Hepatocyte (in vitro differentiated cells): ENCODE measurements around the gene PAF1. TPM values are rescaled to one million over a fixed set of nuclear protein-coding genes. Genes with fewer than 3 reads are reported as not detected.

Source experiments
- DNase-seq: peaks from one replicate; pipeline ENCODE4 v3.0.0-alpha.2; 2016; ENCODE audit warnings: low spot score
- H2AFZ ChIP-seq: fragments of 200-600 bp; sonication (generic); 2 replicates; pipeline ENCODE4 v1.6.0; 2016; ENCODE audit warnings: antibody characterized with exemption, mild to moderate bottlenecking
- H3K27ac ChIP-seq: fragments of 200-600 bp; sonication (generic); 2 replicates; pipeline ENCODE4 v1.5.1; 2016; ENCODE audit warnings: mild to moderate bottlenecking
- H3K27me3 ChIP-seq: fragments of 200-600 bp; sonication (generic); 2 replicates; pipeline ENCODE4 v1.6.1; 2016
- H3K36me3 ChIP-seq: fragments of 200-600 bp; sonication (generic); replicated peaks from 2 replicates; pipeline ENCODE4 v1.5.1; 2016; ENCODE audit warnings: low read depth; ENCODE audit not compliant: insufficient read depth
- H3K4me1 ChIP-seq: fragments of 200-600 bp; sonication (generic); 2 replicates; pipeline ENCODE4 v1.5.1; 2016; ENCODE audit warnings: mild to moderate bottlenecking, moderate library complexity; ENCODE audit not compliant: insufficient read depth
- H3K4me2 ChIP-seq: fragments of 200-600 bp; sonication (generic); 2 replicates; pipeline ENCODE4 v1.6.0; 2016
- H3K4me3 ChIP-seq: fragments of 200-600 bp; sonication (generic); 2 replicates; pipeline ENCODE4 v1.5.1; 2016; ENCODE audit warnings: mild to moderate bottlenecking
- H3K79me2 ChIP-seq: fragments of 200-600 bp; sonication (generic); 2 replicates; pipeline ENCODE4 v1.6.0; 2017; ENCODE audit warnings: mild to moderate bottlenecking
- H3K9me2 ChIP-seq: fragments of 200-600 bp; sonication (generic); replicated peaks from 2 replicates; pipeline ENCODE4 v1.6.0; 2017; ENCODE audit warnings: mild to moderate bottlenecking; ENCODE audit not compliant: insufficient read depth
- H3K9me3 ChIP-seq: fragments of 200-600 bp; sonication (generic); 2 replicates; pipeline ENCODE4 v1.5.1; 2016; ENCODE audit warnings: low read depth, mild to moderate bottlenecking
- H4K20me1 ChIP-seq: fragments of 200-600 bp; sonication (generic); 2 replicates; pipeline ENCODE4 v1.6.0; 2016; ENCODE audit warnings: mild to moderate bottlenecking; ENCODE audit not compliant: insufficient read depth, poor library complexity, severe bottlenecking
- CTCF ChIP-seq: fragments of 200-600 bp; sonication (generic); IDR thresholded peaks from 2 replicates; pipeline ENCODE4 v1.5.1; 2016; ENCODE audit warnings: antibody characterized with exemption, mild to moderate bottlenecking; ENCODE audit not compliant: poor library complexity
- EZH2 ChIP-seq: fragments of 200-600 bp; sonication (generic); IDR thresholded peaks from 2 replicates; pipeline ENCODE4 v1.6.1; 2016; ENCODE audit warnings: antibody characterized with exemption, mild to moderate bottlenecking, borderline replicate concordance
- EZH2phosphoT487 ChIP-seq: fragments of 200-600 bp; sonication (generic); IDR thresholded peaks from one replicate; pipeline ENCODE4 v1.6.1; 2018; ENCODE audit warnings: antibody characterized with exemption, mild to moderate bottlenecking, low read depth, moderate library complexity; ENCODE audit not compliant: unreplicated experiment, severe bottlenecking
- WGBS: methylation state at CpG from one replicate; pipeline ENCODE4 v1.1.6; 2016; ENCODE audit warnings: low lambda C conversion rate; ENCODE audit errors: missing lambda C conversion rate; 5-methylcytosine and 5-hydroxymethylcytosine counted together
- polyA plus RNA-seq: library from polyadenylated mRNA; unstranded; fragments of >200 nt; fragmentation: Nextera tagmentation; extraction: Ambion mirVana; gene quantifications from 2 replicates; pipeline ENCODE4 v1.2.1, GENCODE V29; 2016
- total RNA-seq: library from RNA; depleted of rRNA; stranded (reverse); fragments of >200 nt; gene quantifications from 2 replicates; pipeline ENCODE4 v1.2.3, GENCODE V29; 2014

Gene PAF1
- total and polyA plus RNA-seq, 2 experiments from 2014 or later: 30.4 to 54.4 TPM

GRCh38 chr19:39360599-39360998, 30.3 kb downstream of the PAF1 start:
- no peak overlapping the region for H3K27ac ChIP-seq
- DNase-seq: no peak
- H3K9me3 ChIP-seq: no peaks in the 10 kb centered on the region
- H3K27me3 ChIP-seq: no peaks in the 10 kb centered on the region
- peaks cover 6% of the 10 kb centered on the region for H3K79me2 ChIP-seq
- no peak overlapping the region for H2AFZ ChIP-seq
- 100% methylated on average over 1 of the region's 1 CpG for WGBS
- TF ChIP-seq EZH2: no peak
- no peak for TF ChIP-seq EZH2phosphoT487
- no peaks in the 10 kb centered on the region for H4K20me1 ChIP-seq
- H3K4me3 ChIP-seq: no peak overlapping the region
- H3K4me2 ChIP-seq: no peak overlapping the region
- peaks cover 3% of the 10 kb centered on the region for H3K36me3 ChIP-seq
- H3K4me1 ChIP-seq: peaks cover 4% of the 10 kb centered on the region
- H3K9me2 ChIP-seq: no peaks in the 10 kb centered on the region

GRCh38 chr19:39359026-39359425, 31.9 kb downstream of the PAF1 start:
- Histone ChIP-seq H3K79me2 (peaks cover 3% of the 10 kb centered on the region), H3K27ac (no peak overlapping the region), H3K4me1 (peaks cover 4% of the 10 kb centered on the region), H4K20me1 (no peaks in the 10 kb centered on the region), H3K27me3 (no peaks in the 10 kb centered on the region), H3K9me2 (no peaks in the 10 kb centered on the region), H2AFZ (no peak overlapping the region), H3K36me3 (peaks cover 3% of the 10 kb centered on the region), H3K4me2 (no peak overlapping the region), H3K9me3 (no peaks in the 10 kb centered on the region), H3K4me3 (no peak overlapping the region)
- WGBS: 94% methylated on average over 3 of the region's 3 CpGs
- TF ChIP-seq CTCF (no peak), EZH2phosphoT487 (no peak), EZH2 (no peak)
- no peak for DNase-seq

- no peaks in the 10 kb centered on the region for H3K4me1 ChIP-seq
- peaks cover 13% of the 10 kb centered on the region for H3K79me2 ChIP-seq
- WGBS: 96% methylated on average over 17 of the region's 18 CpGs
- peaks cover 4% of the 10 kb centered on the region for H4K20me1 ChIP-seq
- H3K4me3 ChIP-seq: no peak overlapping the region
- H3K27ac ChIP-seq: no peak overlapping the region
- no peak for TF ChIP-seq EZH2phosphoT487
- TF ChIP-seq EZH2: no peak
- no peak for TF ChIP-seq CTCF
- no peaks in the 10 kb centered on the region for H3K9me3 ChIP-seq
- no peak overlapping the region for H2AFZ ChIP-seq
- H3K27me3 ChIP-seq: no peaks in the 10 kb centered on the region
- no peak overlapping the region for H3K4me2 ChIP-seq
- H3K36me3 ChIP-seq: peaks cover 3% of the 10 kb centered on the region
- DNase-seq: no peak
- no peaks in the 10 kb centered on the region for H3K9me2 ChIP-seq
Observed at GRCh38 chr19:39356647-39357046, 34.3 kb downstream of the PAF1 start.

GRCh38 chr19:39356073-39356472, 34.8 kb downstream of the PAF1 start:
- Histone ChIP-seq H3K9me2 (no peaks in the 10 kb centered on the region), H3K4me2 (no peak overlapping the region), H2AFZ (no peak overlapping the region), H4K20me1 (peaks cover 4% of the 10 kb centered on the region), H3K79me2 (peaks cover 14% of the 10 kb centered on the region), H3K36me3 (peaks cover 3% of the 10 kb centered on the region), H3K4me3 (no peak overlapping the region), H3K27me3 (no peaks in the 10 kb centered on the region), H3K4me1 (no peaks in the 10 kb centered on the region), H3K27ac (no peak overlapping the region), H3K9me3 (no peaks in the 10 kb centered on the region)
- no peak for DNase-seq
- 100% methylated on average over 3 of the region's 3 CpGs for WGBS
- no peak for TF ChIP-seq EZH2phosphoT487
- TF ChIP-seq CTCF: no peak
